IPS DF 4.7 (cell line): Measurements from ENCODE around the gene POU2AF1.

Experiments used
- DNase-seq: peaks from one replicate; pipeline ENCODE4 v3.0.0-alpha.2; 2013; ENCODE audit warnings: low spot score; ENCODE audit errors: extremely low read depth

The POU2AF1 gene

DNA sequence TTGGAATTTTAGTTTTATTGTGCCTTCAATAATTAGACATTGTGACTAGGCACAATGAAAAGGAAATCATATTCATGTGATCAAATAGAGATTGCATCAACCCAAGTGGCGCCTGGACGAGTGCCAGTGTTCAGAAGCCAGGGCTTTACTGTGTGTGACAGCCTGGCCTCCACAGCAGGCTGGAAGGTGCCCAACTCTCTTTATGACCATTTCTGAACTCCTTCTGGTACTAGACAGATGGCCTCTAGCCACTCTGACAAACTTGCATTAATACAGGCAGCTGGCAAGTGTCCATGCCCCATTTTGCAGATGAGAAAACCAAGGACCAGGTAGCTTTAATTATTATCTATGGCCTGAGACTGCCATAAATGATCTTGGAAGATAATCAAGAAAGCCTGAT is 8.3 kb upstream of the POU2AF1 start:
- no peak for DNase-seq

DNA sequence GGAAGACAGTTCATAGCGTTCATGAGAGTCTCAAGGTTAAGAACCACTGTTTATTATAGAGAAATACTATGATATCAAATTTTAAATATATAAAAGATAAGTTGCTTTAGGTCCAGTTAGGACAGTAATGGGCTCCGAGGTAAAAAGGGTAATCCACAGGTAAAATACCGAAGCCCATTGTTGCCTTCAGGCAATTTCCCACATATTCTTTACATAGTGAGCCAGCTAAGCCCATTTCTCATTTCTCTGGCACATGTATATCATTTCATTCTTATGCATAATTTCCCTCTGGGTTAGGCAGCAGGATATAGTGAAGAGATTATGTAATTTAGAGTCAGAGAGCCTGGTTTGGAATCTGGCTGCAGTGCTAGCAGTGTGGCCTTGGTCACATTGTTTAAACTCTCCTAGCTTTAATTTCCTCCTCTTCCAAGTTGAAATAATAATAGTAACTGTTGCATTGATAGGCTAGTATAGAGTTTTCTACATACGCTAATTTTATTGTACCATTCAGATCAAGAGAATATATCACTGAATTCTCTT is 7.6 kb upstream of the POU2AF1 start:
- DNase-seq, result no peak

DNA sequence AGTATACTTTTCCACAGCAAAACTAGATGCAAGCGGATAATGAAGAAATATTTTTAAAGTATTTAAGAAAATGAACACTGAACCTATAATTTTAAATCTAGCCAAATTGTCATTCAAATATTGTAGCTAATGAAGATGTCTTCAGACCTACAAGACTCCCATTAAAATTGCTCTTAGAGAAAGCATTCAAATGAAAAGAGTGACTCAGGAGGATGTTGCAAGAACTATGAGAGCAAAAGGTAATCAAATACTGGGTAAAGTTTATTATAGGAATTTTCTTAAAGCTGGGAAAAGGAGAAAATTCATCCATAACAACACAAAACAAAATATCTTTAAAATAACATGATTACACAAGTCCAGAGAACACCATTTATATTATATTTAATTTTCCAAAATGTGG is 5.4 kb upstream of the POU2AF1 start:
- no peak for DNase-seq

DNA sequence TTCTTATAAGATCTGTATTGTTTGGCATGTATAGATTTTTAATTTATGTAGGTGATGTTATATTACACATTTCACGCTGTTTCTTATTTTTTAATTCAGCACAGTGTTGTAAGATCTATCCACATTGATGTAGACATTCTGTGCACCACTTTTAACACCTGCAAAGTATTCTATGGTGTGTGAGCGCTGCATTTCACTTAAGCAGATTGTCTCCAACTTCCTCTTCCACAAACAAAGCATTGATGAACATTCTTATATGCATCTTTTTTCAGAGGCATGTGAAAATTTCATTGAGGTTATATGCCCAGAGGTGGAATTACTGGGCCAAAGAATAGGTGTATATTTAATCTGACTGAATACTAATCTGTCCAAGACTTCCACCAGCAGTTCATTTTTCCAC is 3.4 kb upstream of the POU2AF1 start:
- DNase-seq, result no peak

DNA sequence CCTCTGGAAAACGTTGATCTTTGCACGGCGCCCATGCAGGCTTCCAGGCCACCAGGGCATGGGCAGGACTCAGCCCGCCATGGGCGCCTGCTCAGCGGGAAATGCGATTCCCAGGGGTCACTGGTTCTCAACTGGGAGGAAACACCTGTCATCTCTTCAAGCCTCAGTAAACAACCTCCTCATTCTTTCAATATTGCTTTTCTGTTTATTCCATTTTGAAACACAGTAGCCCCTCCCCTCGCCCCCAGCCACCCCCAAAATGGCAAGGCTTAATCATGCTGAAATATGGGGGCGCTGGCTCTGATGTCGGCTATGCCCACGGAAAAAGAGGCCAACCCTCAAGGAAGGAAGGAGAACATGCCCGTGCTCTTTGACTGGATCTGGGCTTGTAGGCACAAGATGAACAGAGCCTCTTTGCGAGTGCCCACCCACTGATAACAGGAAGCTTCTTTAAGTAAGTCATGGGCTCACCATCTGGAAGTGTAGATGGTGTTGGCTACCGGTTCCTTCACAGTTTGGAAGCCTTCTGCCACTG is 594 bp upstream of the POU2AF1 start:
- DNase-seq, result no peak

DNA sequence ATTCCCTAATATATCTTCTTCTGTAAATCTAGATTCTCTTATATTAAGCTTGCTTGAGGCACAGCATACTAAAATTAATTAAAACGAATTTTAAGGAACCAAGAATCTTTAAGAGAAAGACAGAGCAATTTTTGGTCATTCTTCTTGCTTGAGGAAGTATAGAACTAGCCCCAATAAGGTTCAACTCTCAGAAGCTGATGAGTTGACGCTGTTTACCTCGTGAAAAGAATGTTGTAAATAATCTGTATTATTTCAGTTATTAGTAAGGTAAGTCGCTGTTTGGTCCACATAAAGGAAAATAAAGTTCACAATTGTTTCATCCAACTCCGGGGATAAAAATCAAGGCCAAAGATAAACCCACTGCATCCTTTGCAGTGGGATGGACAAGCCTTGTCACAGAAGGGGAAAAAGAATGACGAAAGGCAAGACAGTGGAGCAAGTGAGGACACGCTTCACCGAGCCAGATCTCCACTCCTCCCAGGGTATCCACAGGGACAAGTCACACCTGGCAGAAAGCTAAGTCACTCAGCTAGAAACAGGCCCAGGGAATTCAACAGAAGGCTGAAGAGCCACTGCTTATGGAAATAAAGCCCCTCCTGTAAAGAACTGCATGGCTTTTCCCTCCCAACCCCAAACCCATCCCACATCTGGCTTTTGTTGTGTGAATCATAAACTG is 752 bp downstream of the POU2AF1 start:
- no peak for DNase-seq

DNA sequence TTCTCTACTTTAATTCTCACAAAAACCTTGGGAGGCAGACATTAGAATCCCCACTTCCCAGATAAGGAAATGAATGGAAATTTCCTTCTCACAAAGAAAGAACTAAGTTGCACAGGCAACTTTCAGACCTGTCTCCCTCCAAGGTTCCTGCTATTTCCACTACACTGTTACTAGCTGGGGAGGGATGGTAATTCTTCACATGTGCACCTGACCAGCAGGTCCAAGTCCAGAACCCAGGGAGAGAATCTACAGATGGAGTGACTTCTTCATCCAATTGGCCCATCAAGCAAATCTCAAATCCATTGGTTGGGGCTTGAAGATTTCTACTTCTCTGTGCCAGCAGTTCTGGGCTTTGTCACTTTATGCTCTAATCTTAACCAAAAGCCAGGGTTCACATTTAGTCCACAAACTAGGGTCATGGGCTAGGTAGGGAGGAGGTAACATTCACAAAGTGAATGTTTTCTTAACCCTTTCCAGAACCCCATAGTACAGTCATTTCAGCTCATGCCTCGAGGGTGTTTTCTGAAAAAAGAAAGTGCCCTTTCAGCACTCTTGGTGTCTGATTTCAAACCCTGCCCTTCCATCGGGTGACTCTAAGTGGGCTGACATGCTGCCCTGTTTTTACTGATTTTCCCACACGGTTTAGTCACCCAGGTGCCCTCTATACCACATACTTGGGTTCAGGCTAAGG is 2.7 kb downstream of the POU2AF1 start:
- no peak for DNase-seq

DNA sequence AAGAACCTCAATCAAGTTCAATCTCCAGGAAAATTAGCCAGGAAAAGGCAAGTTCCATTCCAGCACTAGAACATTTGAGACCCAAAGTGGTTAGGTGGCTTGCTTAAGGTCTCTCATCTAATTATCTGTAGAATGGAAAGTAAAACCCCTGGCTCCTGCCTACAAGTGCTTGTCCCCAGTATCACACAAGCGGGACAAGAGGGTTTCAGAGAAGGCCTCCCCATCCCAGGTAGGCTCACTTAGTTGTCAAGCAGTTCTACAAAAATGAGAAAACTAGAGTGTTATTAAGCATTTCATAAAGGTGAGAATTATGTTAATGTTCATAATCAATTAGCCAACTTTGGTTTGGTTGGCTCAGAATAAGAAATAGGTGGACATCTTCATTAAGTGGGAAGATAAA is 5.5 kb downstream of the POU2AF1 start:
- DNase-seq, result no peak

DNA sequence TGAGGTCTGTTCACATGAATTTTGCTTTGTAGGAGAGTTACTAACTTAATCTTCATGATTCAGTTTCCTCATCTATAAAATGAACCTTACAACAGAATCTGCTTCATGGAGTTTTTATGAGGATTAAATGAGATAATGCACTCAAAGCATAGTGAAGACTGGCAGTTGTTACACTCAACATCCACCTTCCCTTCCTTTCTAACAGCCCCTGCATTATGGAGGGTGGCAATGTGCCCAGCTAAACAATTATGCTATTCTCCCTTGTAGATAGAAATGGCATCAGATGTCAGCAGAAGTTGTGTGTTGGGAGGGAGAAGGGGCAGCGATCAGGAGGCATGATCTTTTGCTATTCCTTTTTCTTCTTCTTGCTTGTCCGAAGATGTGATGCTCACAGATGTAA is 6.5 kb downstream of the POU2AF1 start:
- DNase-seq, result no peak

DNA sequence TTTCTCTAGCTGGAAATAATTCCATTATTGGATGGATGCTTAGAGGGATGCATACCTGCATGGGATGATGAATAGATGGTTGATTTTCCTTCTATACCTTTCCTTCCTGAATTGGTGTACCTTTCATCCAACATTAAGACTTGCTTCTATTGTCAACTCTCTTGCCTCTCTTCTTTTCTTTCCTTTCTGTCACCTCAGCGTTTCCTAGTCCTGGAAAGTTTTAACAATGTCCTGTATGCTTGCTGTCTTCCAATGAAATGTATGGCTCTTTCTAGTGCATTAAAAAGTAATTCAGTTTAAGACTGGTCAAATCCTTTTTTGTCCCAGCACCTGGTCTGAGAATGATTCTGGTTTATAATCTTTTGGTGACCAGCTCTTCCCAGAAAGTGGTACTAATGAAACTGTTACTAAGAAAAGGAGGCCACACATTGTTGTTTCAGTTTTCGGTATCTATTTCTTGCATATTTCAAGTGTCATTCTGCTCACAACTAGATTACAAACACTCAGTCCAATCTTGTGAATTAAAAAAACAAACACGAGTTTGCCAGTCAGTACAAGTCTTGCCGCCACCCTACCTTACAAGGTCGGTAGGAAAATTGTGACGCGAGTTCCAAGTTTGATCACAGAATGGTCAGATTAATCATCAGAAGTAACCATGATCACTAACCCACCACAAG is 8.0 kb downstream of the POU2AF1 start:
- DNase-seq, result no peak

DNA sequence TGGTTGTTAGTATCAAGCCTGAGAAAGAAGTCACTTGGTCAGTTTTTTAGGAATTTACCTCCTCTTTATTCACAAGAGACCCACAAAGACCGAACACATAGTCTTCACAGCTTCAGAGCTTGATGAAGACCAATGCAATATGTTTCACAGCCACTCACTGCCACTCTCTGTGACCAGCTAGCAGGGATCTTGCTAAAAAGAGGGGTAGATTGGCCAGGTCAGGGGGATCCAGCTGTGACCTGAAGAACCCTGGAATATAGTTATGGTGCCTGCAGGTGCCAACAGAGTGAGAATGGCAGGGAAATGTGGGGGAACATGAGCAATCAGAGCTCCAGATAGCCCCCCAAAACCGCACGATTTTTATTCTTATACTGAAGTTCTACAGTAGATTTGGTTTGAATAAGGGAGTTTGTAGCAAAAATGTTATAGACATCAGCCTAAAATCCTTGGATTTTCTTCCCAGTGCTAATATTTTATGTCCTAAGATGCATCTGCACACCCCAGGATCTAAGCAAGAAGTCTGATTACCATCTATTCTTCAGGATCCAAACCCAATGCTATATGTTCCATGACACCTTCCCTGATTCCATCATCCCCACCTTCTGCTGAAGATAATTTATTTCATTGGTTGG is 8.7 kb downstream of the POU2AF1 start:
- no peak for DNase-seq

DNA sequence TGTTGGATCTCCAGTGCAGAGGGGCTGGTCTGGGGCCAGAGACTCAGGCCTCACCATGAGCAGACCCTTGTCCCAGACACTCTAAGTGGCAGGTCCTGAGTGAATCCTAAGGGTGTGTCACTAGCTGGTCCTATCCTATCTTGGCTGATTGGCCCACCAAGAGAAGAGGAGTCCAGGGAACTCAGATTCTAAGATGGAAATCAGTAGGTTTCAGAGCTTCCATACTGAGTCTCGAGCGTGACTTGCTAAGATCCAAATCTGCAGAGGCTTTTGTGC is 10.9 kb downstream of the POU2AF1 start:
- no peak for DNase-seq

DNA sequence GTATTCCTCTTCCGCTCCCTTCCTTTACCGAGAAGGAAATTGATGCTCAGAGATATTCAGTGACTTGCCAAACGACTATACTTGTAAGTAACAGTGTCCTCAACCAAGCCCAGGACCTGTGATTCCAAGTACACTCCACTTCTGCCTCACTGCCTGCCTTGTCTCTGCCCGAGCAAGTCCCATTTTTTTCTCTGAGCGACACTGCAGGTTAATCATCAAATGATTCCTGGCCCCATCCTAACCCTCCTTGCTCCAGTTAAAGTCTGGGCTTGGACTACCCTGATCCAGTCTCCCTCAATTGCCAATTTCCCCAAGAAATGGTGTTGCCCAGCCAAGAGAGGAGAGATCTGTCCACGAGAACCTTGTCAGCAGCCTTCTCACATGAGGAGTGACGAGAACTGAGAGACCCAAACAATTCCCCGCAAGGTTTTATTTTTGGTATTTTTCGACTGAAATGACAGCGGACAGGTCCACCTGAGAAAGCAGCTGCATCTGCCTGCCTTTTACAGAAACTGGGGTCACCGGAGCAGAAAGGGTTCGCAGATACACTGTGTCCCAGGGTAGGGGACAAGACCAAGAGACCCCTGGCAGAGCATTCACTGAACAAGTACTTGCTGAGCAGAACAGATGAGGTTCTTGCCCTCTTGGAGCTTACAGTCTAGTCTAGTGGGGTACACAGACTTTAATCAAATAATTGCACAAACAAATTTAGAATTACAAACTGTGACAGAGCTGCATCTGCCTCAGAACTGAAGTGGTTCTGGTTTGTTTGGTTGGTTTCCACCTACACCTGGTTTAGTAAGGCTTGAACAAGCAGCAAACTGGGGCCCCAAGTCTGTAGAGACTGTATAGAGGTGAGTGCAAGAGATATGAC is 11.4 kb downstream of the POU2AF1 start:
- no peak for DNase-seq

DNA sequence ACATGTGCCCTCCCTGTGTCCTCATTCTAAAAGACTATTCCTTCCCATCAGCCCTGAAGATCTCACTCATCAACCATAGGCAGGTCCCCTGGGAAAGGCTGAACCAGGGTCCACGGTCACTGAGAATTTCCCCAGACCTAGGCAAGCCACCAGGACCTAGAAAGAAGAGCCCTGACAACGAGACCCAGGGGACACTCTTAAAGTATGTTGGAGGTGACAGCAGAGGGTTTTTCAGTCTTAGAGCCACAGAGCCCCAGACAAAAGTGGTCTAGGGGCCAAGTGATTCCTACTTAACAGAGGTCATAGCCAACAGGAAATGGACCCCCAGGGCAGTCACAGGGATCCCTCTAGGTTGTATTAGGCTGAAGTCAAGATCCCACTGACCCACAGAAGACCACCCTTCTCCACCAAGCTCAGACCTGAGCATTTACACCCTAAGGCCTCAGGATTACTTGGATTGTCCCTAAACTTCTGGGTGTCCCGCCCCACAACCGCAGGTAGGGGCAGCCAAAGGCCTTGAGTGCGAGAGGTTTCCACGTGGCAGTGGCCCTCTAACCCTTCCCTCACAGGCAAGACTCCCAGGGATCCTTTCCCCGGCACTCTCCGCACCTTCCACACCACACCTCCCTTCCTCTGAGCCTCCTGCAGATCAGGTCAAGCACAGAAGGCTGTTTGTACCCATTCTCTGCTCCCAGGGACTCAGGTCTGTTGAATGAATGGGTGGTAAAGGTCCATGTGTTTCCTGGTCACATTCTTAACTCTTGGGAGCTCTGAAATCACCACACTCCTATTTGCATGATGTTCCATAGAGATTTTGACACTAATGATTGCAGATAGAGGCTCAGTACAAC is 12.3 kb downstream of the POU2AF1 start:
- DNase-seq, result no peak

DNA sequence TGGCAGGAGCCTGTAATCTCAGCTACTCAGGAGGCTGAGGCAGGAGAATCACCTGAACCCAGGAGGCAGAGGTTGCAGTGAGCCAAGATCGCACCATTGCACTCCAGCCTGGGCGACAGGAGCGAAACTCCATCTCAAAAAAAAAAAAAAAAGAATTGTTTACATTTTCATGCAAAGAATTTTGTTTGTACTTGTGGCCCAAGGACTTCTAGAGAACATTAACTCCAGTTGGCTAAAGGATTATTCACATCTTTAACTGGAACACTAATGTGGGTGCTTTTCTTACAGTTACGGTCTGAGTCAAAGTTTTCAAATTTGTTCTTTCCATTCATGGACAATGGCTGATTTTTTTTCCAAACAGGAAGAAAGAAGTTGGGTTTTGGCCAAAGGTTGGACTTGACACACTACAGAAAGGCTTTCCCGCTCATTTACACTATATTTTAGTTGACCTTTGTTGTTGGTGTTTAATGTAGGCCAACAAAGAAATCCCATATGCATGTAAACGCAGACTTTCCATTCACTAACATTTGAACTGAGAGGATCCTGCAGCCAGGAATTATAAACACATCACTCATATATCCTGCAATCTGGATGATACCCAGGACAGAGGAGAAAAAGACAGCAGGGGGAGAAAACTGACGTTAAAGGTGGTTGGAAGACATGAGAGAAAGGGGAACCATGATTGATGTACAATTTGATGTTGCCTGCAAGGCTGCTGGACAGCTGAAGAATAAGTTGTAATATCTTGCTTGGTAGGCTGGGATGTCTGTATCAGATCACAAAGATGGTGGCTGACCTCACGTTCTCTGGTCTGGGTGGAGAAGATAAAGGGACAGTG is 13.1 kb downstream of the POU2AF1 start:
- DNase-seq, result no peak

DNA sequence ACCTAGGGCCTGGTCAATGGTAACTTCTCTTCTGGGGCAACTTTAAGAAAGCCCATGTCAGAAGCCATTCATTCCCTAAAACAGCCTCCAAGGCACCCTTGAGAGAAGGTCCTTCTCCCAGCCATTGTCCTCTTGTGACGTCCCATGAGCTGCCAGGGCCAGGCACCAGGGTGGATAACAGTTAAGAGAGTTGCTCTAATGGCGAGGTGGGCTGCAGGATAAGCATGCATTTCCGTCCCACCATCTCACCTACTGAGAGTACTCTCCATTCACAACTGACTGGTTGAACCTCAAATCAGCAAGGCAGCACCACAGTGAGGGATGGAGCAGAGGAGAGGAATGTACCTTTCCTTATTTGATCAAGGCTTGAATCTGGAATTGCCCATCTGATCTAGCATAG is 14.6 kb downstream of the POU2AF1 start:
- DNase-seq, result no peak

DNA sequence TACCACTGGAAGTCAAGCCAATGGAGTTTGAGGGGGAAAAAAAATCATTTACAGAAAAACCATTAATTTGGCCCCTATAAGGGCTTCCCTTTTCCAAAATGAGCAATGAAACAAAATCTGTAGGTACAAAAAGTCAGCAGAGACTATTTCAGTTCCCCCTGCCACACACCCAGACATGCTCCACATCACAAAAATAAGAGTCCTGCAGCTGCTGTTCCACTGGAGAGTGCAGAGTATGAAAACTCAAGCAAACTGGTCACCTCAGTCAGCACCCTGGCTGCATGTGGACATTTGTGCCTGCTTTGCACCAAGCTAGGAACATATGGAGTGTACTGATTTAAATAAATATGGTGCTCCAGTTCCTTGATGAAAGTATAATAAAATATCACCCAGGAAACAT is 15.1 kb downstream of the POU2AF1 start:
- no peak for DNase-seq

DNA sequence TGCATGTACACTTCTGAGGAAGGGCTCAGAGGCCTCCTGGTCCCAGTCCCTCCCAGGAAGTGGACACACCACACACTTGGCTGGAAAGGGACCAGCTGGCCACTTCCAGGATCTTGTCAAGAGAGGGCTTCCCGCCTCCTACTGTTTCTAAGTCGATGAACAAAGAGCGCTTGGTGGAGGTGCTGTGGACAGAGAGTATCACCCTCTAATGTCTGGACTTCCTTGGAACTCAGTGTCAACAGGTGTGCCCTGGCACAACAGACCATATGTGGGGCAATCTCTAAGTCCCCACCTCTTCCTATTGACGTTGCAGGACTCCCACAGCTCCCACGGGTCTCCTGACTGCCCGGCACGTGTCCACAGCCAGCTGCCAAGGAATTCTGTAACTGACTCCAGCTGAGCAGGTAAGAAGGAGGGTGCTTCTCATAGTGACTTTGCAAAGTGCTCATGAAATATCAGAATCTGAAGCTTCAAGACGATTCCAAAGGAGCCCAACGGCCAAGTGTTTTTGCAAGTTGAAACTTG is 16.1 kb downstream of the POU2AF1 start:
- DNase-seq, result no peak

DNA sequence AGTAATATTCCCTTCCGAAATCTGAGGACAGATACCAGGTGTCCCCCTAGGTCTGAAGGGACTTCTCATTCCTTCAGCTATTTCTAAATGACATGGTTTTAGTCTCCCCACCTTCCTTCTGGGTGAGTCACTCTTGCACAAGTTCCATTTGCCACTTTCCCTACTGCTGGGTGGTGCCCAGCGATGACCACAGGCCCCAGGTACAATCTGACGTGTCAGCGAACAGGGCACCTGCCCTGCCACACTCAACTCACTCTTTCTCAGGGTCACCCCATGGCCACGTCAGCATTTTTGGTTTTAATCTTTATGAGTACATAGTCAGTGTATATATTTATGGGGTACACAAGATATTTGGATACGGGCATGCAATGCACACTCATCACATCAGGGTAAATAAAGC is 17.2 kb downstream of the POU2AF1 start:
- DNase-seq, result no peak
